Activated CD4-positive, alpha-beta T cell treated with anti-CD3 and anti-CD28 coated beads, Interleukin-2, amount 10 ng/mL, durations not matched to agents 24 days and 14 days (primary cell): ENCODE results near the gene UGT1A10. TPM values are rescaled to one million over a fixed set of nuclear protein-coding genes. Genes with fewer than 3 reads are reported as not detected.

Experiments used
- DNase-seq: peaks from one replicate; pipeline ENCODE4 v3.0.0; 2022
- H3K27ac Mint-ChIP-seq: one replicate; pipeline ENCODE4 v1.8.0; 2022; ENCODE audit warnings: mild to moderate bottlenecking, mixed read lengths
- H3K27me3 Mint-ChIP-seq: one replicate; pipeline ENCODE4 v1.8.0; 2022; ENCODE audit warnings: mixed read lengths
- H3K36me3 Mint-ChIP-seq: one replicate; pipeline ENCODE4 v1.8.0; 2022; ENCODE audit warnings: low read depth, mild to moderate bottlenecking, mixed read lengths
- H3K4me1 Mint-ChIP-seq: one replicate; pipeline ENCODE4 v1.8.0; 2021; ENCODE audit warnings: mixed read lengths
- H3K4me3 Mint-ChIP-seq: one replicate; pipeline ENCODE4 v1.8.0; 2022; ENCODE audit warnings: mild to moderate bottlenecking, moderate library complexity, mixed read lengths
- H3K9me3 Mint-ChIP-seq: one replicate; pipeline ENCODE4 v1.8.0; 2021; ENCODE audit warnings: mixed read lengths
- intact Hi-C: fragments of 100-400 bp; cut with micrococcal nuclease; formaldehyde crosslinking; loops from one replicate; pipeline ENCODE4 v1.15.1; 2023
- total RNA-seq: library from RNA; stranded (reverse); gene quantifications from 2 replicates; pipeline ENCODE4 v1.2.3, GENCODE V29; 2022

The UGT1A10 gene
- total RNA-seq, 1 donor from 2014 or later, result not detected

DNA sequence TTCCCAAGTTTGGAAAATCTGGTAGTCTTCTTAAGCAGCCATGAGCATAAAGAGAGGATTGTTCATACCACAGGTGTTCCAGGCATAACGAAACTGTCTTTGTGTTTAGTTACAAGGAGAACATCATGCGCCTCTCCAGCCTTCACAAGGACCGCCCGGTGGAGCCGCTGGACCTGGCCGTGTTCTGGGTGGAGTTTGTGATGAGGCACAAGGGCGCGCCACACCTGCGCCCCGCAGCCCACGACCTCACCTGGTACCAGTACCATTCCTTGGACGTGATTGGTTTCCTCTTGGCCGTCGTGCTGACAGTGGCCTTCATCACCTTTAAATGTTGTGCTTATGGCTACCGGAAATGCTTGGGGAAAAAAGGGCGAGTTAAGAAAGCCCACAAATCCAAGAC lies 135.9 kb downstream of the UGT1A10 start:
- no peaks in the 10 kb centered on the region for H3K36me3 Mint-ChIP-seq
- H3K4me3 Mint-ChIP-seq, result no peak overlapping the region
- intact Hi-C loops, result no loop called here
- no peak overlapping the region for H3K27ac Mint-ChIP-seq
- DNase-seq, result no peak
- no peaks in the 10 kb centered on the region for H3K4me1 Mint-ChIP-seq
- peaks cover 2% of the 10 kb centered on the region for H3K27me3 Mint-ChIP-seq
- peaks cover 11% of the 10 kb centered on the region for H3K9me3 Mint-ChIP-seq

DNA sequence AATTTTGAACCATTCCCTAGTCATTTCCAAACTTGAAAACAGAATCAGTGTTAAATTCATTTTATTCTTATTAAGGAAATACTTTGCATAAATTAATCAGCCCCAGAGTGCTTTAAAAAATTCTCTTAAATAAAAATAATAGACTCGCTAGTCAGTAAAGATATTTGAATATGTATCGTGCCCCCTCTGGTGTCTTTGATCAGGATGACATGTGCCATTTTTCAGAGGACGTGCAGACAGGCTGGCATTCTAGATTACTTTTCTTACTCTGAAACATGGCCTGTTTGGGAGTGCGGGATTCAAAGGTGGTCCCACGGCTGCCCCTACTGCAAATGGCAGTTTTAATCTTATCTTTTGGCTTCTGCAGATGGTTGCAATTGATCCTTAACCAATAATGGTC lies 136.3 kb downstream of the UGT1A10 start:
- DNase-seq, result no peak

DNA sequence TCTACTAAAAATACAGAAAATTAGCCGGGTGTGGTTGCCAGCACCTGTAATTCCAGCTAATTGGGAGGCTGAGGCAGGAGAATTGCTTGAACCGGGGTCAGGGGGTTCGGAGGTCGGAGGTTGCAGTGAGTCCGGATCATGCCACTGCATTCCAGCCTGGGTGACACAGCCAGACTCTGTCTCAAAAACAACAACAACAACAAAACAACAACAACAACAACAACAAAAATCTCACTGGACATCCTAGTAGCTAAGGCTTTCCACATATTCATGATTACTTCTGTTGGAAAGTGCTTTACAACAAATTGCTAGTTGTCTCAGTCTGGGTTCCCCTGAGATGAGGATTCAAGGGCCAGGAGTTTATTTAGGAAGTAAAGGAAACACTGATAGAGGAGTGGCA lies 137.6 kb downstream of the UGT1A10 start:
- DNase-seq, result no peak
- intact Hi-C loops, result no loop called here
- no peaks in the 10 kb centered on the region for H3K27me3 Mint-ChIP-seq
- H3K9me3 Mint-ChIP-seq, result peaks cover 16% of the 10 kb centered on the region
- no peak overlapping the region for H3K4me3 Mint-ChIP-seq
- no peak overlapping the region for H3K27ac Mint-ChIP-seq
- H3K4me1 Mint-ChIP-seq, result no peaks in the 10 kb centered on the region
- H3K36me3 Mint-ChIP-seq, result no peaks in the 10 kb centered on the region

More for the DNA sequence above, 136.3 kb downstream of the UGT1A10 start:
- H3K4me1 Mint-ChIP-seq, result no peaks in the 10 kb centered on the region
- H3K27me3 Mint-ChIP-seq, result peaks cover 2% of the 10 kb centered on the region
- H3K4me3 Mint-ChIP-seq, result no peak overlapping the region
- intact Hi-C loops, result no loop called here
- H3K9me3 Mint-ChIP-seq, result peaks cover 11% of the 10 kb centered on the region
- H3K36me3 Mint-ChIP-seq, result no peaks in the 10 kb centered on the region
- no peak overlapping the region for H3K27ac Mint-ChIP-seq

DNA sequence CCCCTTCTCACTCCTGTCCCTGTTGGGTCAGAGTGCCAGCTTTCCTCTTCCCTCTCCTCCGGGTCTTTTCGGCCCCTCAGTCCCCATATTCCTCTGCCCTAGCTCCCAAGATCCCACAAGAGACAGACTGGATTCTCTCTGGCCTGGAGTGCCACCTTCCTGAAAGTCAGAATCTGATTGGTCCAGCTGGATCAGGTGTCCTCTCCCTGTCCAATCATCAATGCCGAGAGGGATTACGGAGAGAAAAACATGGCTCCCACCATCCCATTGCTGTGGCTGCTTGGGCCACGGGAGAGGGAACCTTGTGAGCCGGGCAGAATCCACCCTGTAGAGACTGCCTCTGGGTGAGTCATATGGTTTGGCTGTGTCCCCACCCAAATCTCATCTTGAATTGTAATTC lies 139.2 kb downstream of the UGT1A10 start:
- Mint-ChIP-seq H3K9me3 (peaks cover 16% of the 10 kb centered on the region), H3K36me3 (no peaks in the 10 kb centered on the region), H3K27ac (no peak overlapping the region), H3K27me3 (no peaks in the 10 kb centered on the region), H3K4me3 (no peak overlapping the region), H3K4me1 (no peaks in the 10 kb centered on the region)
- intact Hi-C loops, result no loop called here
- no peak for DNase-seq

DNA sequence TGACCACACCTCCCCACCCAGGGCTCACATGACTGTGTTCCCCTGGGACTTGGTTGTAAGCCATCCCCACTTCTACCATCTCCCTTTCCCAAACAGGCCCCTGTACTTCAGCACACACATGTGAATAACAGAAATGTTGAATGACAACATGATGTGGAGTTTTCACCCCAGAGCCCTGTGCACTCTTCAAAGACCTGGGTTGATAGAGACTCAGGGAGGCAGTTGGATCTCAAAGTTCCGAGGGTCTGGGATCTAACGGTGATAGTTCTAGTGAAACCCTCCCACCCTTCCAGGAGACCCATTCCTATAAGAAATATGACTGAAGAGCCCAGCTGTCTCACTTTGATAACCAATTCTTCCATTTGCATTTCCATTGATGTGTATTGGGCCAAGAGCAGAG lies 141.8 kb downstream of the UGT1A10 start, which contains the start of gene MROH2A:
MROH2A (plus strand) TSS at position 301 of the 400 bp plus-strand sequence. CDS start 1,029 bp downstream, outside the sequence.
- intact Hi-C loops, result no loop called here
- Mint-ChIP-seq H3K9me3 (peaks cover 16% of the 10 kb centered on the region), H3K27me3 (peaks cover 10% of the 10 kb centered on the region), H3K36me3 (no peaks in the 10 kb centered on the region), H3K4me3 (no peak within 1 kb of the TSS), H3K4me1 (no peaks in the 10 kb centered on the region), H3K27ac (no peak within 1 kb of the TSS)
- DNase-seq, result no peak

DNA sequence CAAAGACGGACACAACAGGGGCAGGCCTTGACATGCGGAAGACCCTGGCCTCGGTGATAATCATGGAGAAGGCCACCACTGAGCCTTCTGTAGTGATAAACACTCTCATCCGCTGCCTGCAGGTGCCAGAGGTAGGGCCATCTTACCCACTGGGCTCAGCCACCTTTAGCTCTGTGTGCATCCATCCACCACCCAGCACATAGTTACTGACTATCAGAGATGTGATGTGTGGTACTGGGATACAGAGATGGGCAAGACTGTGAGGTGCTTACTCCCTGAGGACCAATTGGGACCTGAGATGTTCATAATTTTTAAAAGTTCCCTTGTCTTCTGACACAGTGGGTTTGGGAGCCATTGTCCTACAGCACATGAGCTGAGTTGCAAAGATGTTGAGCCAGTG lies 143.5 kb downstream of the UGT1A10 start:
- H3K27me3 Mint-ChIP-seq, result peaks cover 10% of the 10 kb centered on the region
- no peak overlapping the region for H3K4me3 Mint-ChIP-seq
- no peaks in the 10 kb centered on the region for H3K4me1 Mint-ChIP-seq
- intact Hi-C loops, result no loop called here
- no peak for DNase-seq
- H3K9me3 Mint-ChIP-seq, result peaks cover 16% of the 10 kb centered on the region
- H3K36me3 Mint-ChIP-seq, result no peaks in the 10 kb centered on the region
- no peak overlapping the region for H3K27ac Mint-ChIP-seq

DNA sequence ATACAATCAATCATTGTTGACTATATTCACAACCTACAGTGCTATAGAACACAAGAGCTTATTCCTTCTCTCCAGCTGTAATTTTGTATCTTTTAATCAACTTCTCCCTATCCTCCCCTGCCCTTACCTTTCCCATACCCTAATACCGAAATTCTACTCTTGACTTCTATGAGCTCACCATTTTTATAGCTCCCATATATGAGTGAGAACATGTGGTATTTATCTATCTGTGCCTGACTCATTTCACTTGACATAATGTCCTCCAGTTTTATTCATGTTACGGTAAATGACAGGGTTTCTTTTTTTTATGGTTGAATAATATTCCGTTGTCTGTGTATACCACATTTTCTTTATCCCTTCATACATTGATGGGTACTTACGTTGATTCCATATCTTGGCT lies 144.5 kb downstream of the UGT1A10 start:
- Mint-ChIP-seq H3K4me3 (no peak overlapping the region), H3K4me1 (no peaks in the 10 kb centered on the region), H3K27ac (no peak overlapping the region), H3K9me3 (peaks cover 12% of the 10 kb centered on the region), H3K27me3 (peaks cover 10% of the 10 kb centered on the region), H3K36me3 (no peaks in the 10 kb centered on the region)
- no peak for DNase-seq
- intact Hi-C loops, result no loop called here

DNA sequence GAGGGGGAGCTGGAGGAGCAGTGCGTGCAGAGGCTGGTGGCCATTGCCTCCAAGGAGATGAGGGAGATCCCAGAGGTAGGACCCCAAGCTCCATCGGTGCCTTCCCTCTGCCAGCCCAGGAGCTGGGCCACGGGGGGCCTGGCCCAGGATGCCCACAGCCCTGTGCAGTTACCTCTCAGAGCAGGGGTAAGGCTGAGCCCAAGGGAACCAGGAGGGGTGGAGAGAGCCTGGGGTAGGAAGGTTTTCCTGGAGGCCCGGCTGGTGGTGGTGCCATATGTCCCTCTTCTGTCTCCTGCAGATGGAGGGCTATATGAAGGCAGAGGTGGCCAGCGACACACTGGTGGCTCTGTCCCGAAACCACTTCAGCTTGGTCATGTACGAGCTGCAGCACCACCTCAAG lies 153.3 kb downstream of the UGT1A10 start:
- DNase-seq, result no peak
- Mint-ChIP-seq H3K4me3 (no peak overlapping the region), H3K27ac (no peak overlapping the region), H3K9me3 (no peaks in the 10 kb centered on the region), H3K36me3 (no peaks in the 10 kb centered on the region), H3K27me3 (no peaks in the 10 kb centered on the region), H3K4me1 (no peaks in the 10 kb centered on the region)
- intact Hi-C loops, result no loop called here

DNA sequence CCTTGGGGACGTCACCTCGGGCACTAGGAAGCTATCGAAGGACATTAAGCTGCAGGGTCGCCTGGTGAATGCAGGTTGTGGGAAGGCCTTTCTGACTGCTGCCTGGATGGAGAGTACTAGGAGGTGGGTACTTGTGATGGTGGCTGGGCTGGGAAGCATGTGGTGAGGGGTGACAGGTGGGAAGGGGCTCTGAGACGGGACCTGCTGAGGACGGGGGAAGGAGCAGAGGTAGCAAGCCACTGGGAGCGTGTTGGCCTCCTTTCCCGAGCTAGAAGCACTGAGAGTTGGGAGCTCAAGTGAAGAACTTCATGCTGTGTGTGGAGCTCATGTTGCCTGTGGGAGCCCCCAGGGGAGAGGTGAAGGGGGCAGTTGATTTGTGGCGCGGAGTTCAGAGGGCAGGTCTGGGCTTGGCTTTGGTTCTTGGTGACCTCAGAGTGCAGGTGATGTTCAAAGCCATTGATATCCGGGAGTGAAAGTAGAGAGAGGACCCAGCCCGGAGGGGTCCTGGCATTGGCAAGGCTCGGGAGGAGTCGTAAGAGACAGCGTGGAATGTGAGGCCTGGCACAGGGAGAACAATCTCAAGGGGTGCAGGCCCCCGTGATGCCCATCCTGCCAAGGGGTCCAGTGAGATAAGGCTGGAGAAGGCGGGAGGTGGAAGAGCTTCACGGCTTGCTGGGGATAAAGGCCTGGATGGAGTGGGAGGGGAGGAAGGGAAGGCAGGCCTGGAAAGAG lies 155.1 kb downstream of the UGT1A10 start:
- no peaks in the 10 kb centered on the region for H3K9me3 Mint-ChIP-seq
- no peak overlapping the region for H3K27ac Mint-ChIP-seq
- H3K27me3 Mint-ChIP-seq, result no peaks in the 10 kb centered on the region
- no peak overlapping the region for H3K4me3 Mint-ChIP-seq
- no peaks in the 10 kb centered on the region for H3K36me3 Mint-ChIP-seq
- DNase-seq, result no peak
- intact Hi-C loops, result no loop called here
- H3K4me1 Mint-ChIP-seq, result no peaks in the 10 kb centered on the region

DNA sequence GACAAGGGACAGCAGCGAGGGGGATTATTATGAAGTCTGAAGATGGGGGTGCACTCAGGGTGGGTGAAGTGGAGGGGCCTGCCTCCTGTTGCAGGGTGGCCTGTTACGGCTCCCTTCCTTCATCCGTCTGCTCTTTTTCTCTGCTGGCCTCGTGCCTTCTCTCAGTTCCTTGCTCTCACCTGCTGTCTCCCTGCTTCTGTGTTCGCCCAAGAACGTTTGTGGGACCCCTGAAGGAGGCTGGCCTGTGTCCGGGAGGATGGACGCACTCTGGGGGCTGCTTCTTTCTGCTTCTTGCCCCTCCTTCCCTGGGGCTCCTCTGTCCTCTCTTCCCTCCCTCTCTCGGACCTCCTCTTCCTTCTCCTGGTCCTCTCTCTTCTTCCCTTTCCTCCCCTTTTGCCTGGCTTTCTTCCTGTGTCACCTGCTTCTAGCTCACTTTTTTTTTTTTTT lies 155.7 kb downstream of the UGT1A10 start:
- no peak overlapping the region for H3K4me3 Mint-ChIP-seq
- no peak for DNase-seq
- H3K9me3 Mint-ChIP-seq, result no peaks in the 10 kb centered on the region
- H3K36me3 Mint-ChIP-seq, result no peaks in the 10 kb centered on the region
- H3K27me3 Mint-ChIP-seq, result no peaks in the 10 kb centered on the region
- intact Hi-C loops, result no loop called here
- no peak overlapping the region for H3K27ac Mint-ChIP-seq
- H3K4me1 Mint-ChIP-seq, result no peaks in the 10 kb centered on the region

DNA sequence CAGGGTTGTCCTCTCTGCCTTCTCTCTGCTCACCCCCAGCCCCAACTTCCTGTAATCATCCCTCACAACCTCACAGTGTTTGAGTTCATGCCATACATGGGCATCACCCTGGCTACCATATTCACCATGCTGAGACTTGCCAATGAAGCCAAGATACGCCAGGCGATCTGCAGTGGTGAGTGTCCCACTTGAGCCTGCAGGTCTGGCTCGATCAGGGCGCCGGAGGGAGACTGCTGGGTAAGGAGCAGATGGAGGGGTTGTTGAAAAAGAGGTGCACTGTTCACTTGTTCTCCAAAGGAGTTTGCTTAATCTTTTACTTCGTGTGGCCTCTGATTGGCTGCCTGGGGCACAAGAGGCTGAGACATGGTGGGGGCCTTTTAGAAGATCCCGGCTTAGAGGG lies 156.5 kb downstream of the UGT1A10 start:
- no peaks in the 10 kb centered on the region for H3K36me3 Mint-ChIP-seq
- no peaks in the 10 kb centered on the region for H3K27me3 Mint-ChIP-seq
- H3K9me3 Mint-ChIP-seq, result no peaks in the 10 kb centered on the region
- intact Hi-C loops, result no loop called here
- no peaks in the 10 kb centered on the region for H3K4me1 Mint-ChIP-seq
- H3K4me3 Mint-ChIP-seq, result no peak overlapping the region
- H3K27ac Mint-ChIP-seq, result no peak overlapping the region
- DNase-seq, result no peak

DNA sequence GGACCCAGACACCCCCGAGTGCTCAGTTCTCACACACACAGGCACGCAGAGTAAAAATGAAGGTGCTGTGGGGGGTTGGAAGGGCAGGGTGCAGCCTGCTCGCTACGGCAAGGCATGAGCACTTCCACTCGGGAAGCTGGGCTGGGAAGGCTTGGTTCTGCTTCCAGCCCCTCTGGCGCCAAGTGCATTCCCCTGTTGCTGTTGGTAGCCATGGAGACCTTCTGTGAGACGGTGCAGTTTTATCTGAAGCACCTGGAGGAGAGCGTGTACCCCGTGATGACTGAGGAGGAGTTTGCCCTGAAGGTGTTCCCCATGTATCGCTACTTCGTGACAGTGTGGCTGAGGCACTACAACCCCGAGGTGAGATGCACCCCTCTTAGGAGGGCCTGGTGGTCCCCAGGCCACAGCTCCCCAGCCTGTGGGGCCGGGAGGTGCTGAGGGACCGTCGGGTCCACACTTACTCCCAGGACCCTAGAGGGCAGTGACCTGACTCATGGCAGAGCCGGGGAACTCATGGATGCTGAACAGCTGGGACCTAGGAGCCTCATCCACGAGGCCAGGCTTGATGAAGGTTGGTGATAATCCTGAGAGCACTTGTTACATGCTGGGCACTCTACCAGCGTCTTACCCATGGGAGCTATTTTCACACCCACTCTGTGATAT lies 157.3 kb downstream of the UGT1A10 start:
- Mint-ChIP-seq H3K27ac (no peak overlapping the region), H3K9me3 (no peaks in the 10 kb centered on the region), H3K36me3 (no peaks in the 10 kb centered on the region), H3K4me3 (no peak overlapping the region), H3K4me1 (no peaks in the 10 kb centered on the region), H3K27me3 (no peaks in the 10 kb centered on the region)
- no peak for DNase-seq
- intact Hi-C loops, result no loop called here

DNA sequence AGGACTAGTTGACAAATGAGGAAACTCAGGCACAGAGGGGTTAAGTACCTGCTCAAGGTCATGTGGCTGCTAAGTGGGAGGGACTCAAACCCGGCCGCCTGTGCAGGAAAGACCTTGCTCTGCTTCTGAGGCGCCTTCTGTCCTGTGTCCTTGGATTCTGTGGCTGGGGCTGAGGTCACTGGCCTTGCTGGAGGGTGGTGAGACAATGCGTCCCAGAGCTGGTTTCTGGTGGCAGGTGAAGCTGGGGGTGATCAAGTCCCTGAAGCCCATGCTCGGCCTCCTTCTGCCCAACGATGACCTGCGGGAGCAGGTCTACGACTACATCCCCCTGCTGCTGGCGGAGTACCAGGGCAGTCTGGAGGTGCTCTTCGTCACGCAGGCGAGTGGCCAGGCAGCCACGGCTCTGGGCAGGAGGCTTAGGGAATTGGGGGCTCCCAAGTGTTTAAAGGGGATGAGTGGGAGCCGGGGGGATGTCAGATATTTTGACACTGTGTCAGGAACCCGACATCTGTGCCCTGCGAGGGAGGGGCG lies 157.9 kb downstream of the UGT1A10 start:
- intact Hi-C loops, result no loop called here

DNA sequence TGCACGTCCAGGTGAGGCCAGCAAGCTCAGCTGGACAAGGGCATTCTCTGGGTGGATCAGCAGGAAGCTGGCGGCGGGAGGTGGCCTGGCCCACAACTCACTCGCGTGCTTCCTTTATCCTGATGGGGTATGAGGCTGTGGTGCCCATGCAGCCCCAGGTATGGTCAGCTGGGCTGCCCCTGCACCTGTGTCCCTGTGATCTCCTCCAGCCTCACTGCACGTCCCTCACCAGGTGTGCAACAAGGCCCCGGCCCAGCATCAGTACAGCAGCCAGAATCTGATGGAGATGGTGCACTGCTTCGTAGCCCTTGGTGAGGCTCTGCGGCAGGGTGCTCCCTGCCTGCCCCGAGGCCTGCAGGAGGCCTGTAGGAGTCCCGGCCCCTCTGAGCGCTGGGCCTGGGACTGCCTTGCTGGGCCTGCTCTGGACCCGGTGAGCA lies 159.5 kb downstream of the UGT1A10 start:
- H3K27ac Mint-ChIP-seq, result no peak overlapping the region
- H3K27me3 Mint-ChIP-seq, result no peaks in the 10 kb centered on the region
- H3K9me3 Mint-ChIP-seq, result no peaks in the 10 kb centered on the region
- DNase-seq, result no peak
- intact Hi-C loops, result no loop called here
- H3K36me3 Mint-ChIP-seq, result no peaks in the 10 kb centered on the region
- H3K4me3 Mint-ChIP-seq, result no peak overlapping the region
- no peaks in the 10 kb centered on the region for H3K4me1 Mint-ChIP-seq

More for the DNA sequence above, 157.9 kb downstream of the UGT1A10 start:
- no peak for DNase-seq
- Mint-ChIP-seq H3K27ac (no peak overlapping the region), H3K4me3 (no peak overlapping the region), H3K36me3 (no peaks in the 10 kb centered on the region), H3K4me1 (no peaks in the 10 kb centered on the region), H3K27me3 (no peaks in the 10 kb centered on the region), H3K9me3 (no peaks in the 10 kb centered on the region)
